ENCODE results near the gene PCDHGB4.

GRCh38 chr5:141356950-141357349 is 30.5 kb upstream of the PCDHGB4 start:
- TF ChIP-seq, protein P1, sequence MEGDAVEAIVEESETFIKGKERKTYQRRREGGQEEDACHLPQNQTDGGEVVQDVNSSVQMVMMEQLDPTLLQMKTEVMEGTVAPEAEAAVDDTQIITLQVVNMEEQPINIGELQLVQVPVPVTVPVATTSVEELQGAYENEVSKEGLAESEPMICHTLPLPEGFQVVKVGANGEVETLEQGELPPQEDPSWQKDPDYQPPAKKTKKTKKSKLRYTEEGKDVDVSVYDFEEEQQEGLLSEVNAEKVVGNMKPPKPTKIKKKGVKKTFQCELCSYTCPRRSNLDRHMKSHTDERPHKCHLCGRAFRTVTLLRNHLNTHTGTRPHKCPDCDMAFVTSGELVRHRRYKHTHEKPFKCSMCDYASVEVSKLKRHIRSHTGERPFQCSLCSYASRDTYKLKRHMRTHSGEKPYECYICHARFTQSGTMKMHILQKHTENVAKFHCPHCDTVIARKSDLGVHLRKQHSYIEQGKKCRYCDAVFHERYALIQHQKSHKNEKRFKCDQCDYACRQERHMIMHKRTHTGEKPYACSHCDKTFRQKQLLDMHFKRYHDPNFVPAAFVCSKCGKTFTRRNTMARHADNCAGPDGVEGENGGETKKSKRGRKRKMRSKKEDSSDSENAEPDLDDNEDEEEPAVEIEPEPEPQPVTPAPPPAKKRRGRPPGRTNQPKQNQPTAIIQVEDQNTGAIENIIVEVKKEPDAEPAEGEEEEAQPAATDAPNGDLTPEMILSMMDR (IDR thresholded peaks at IDR 0.05) = no peak
- no peak for TF ChIP-seq POLR2A (IDR thresholded peaks at IDR 0.05; ENCODE audit: low read length)
- no peak for TF ChIP-seq ESRRA (IDR thresholded peaks at IDR 0.05; ENCODE audit: borderline replicate concordance, low read length)
- TF ChIP-seq RCOR1 (IDR thresholded peaks at IDR 0.05; ENCODE audit: low read depth, low read length) = no peak
- TF ChIP-seq CHD2 (IDR thresholded peaks at IDR 0.05; ENCODE audit: low read length, partially characterized antibody) = no peak
- TF ChIP-seq CEBPB (IDR thresholded peaks at IDR 0.05) = no peak
